ES-I3 (cell line): ENCODE data around the gene IGFBP2.

ENCODE experiments used
- H3K36me3 ChIP-seq: 2 replicates; pipeline ENCODE4 v1.6.1; 2013; ENCODE audit warnings: mild to moderate bottlenecking, low read length, control low read depth, moderate library complexity; ENCODE audit not compliant: insufficient read depth
- H3K4me1 ChIP-seq: 2 replicates; pipeline ENCODE4 v1.6.1; 2013; ENCODE audit warnings: mild to moderate bottlenecking, control low read depth, low read length; ENCODE audit not compliant: insufficient read depth
- H3K9ac ChIP-seq: 2 replicates; pipeline ENCODE4 v1.6.1; 2013; ENCODE audit warnings: low read depth, mild to moderate bottlenecking, low read length, moderate library complexity
- H3K9me3 ChIP-seq: 2 replicates; pipeline ENCODE4 v1.6.1; 2013; ENCODE audit warnings: mild to moderate bottlenecking, low read length, moderate library complexity; ENCODE audit not compliant: control insufficient read depth, insufficient read depth

The IGFBP2 gene

DNA sequence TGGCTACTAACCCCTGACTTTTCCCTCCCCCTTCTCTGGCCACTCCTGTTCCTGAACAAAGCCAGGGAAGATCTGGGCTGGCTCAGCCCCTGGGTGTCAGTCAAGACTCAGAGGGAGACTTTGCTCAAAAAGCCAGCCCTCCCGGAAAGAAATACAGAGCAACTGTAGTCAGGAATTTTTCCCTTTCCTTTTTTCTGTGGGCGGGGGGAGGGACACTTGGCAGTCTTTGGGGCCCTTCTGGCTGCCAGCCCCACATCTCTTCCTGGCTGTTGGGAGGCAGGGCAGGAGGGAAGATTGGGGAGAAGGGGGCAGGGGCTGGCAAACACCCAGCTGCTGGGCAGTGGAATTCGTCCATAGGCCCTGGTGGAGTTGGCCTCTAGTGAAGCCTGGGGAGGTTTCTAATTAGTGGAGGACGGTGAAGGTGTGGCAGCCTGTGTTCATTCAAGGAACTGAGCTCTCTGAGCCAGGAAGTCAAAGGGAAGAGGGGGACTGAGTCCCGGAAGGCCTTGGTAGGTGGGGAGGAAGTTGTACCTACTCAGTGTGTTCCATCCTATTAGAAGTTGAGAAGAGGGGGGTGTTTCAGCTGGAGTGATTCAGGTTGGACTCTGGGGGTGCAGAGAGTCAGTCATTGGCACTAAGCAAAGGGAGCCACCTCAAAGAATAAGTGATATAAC lies 10.9 kb downstream of the IGFBP2 start:
- H3K36me3 ChIP-seq = no peaks in the 10 kb centered on the region; the same call in 1 of the 2 replicates
- H3K4me1 ChIP-seq = peaks cover 6% of the 10 kb centered on the region; the same call in 1 of the 2 replicates
- no peak overlapping the region for H3K9ac ChIP-seq
- no peaks in the 10 kb centered on the region for H3K9me3 ChIP-seq

DNA sequence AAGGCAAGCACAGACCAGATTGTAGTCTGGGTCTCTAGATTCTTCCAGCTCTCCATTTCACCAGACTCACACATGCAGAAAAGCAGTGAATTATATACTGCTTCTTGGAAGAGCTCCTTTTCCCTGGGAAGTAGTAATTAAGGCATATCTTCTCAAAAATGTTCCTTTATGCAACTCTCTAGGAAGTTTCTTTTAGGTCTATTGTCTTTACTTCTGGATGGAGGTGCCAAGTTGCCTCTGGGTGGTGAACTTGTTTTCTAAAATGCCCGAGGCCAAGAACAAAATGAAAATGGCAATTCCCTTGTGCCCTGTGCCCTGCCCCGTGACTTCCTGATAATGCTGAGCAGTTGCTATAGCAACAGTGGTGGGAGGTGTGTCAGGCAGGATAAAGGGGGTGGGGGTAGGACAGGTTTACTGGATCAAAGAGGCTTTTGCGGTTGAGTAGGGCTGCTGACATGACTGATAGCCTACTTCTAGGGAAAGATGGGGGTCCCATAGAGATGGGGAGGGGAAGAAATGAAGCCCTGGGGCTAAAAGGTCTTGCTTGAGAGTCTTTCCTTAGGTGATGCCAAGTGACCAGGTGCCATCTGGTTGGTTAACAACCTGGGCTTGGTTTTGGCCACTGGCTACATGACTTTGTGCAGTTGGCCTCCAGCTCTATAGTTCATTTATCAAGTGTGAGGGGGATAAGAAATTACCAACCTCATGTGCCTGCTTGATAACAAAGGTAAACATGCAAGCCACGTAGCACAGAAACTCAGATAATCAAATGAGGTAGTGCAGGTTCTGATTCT lies 11.8 kb downstream of the IGFBP2 start:
- Histone ChIP-seq H3K9me3 (no peaks in the 10 kb centered on the region), H3K9ac (no peak overlapping the region), H3K36me3 (no peaks in the 10 kb centered on the region; the same call in 1 of the 2 replicates), H3K4me1 (peaks cover 15% of the 10 kb centered on the region)

DNA sequence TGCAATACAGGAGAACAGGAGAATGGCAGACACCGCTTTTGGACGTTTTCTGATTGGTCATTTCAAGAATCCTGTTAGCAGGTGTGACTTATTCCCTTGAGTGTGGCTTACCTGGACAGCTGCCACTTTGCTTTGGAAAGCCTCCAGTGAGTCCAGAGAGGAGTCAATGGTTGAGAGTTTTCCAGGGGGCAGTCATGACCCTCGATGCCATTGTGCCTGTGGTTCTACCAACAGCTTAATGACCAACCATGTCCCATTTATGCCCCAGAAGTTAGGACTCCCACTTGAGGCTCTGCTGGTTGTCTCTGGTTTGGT lies 12.4 kb downstream of the IGFBP2 start:
- H3K9ac ChIP-seq = no peak overlapping the region
- H3K36me3 ChIP-seq = no peaks in the 10 kb centered on the region; the same call in 1 of the 2 replicates
- no peaks in the 10 kb centered on the region for H3K9me3 ChIP-seq
- H3K4me1 ChIP-seq = peaks cover 15% of the 10 kb centered on the region

DNA sequence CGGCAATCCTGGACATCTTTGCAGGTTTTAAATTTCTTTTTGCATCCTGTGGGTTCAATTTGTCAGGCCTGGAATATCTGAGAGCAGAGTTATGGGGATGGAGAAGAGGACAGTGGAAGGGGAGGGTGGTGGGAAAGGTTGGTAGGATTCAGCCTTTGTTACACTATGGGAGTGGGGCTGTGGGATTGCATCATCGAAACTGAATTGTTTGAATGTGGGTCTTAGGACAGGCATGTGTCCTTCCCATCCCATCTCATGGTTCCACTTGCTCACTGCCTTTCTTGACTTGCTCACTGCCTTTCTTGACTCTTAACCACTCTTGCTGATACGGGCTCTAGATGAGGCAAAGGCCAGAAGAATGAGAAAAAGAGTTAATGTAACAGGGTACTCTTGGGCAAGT lies 12.9 kb downstream of the IGFBP2 start:
- H3K4me1 ChIP-seq = peaks cover 15% of the 10 kb centered on the region

DNA sequence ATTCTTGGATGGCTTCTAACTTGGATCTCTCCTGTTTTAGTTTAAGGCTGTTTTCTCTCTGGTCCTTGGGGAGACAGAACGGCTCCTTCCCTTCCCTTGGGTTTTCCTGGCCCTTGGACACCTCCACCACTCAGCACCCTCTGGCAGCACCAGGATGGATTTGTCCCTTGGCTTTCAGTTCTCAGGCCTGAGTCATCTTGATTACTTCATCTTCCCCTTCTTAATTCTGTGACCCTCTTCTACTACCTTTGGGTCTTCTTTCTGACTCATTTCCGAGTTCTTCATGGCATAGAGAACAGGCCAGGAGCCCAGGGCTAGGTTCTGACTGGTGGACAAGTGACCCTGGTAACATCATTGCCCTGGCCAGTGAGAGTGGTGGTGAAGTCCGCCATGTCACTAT lies 14.9 kb downstream of the IGFBP2 start:
- peaks cover 18% of the 10 kb centered on the region for H3K4me1 ChIP-seq
- no peaks in the 10 kb centered on the region; the same call in 1 of the 2 replicates for H3K36me3 ChIP-seq
- no peaks in the 10 kb centered on the region for H3K9me3 ChIP-seq
- no peak overlapping the region for H3K9ac ChIP-seq

More for the DNA sequence above, 12.9 kb downstream of the IGFBP2 start:
- Histone ChIP-seq H3K9me3 (no peaks in the 10 kb centered on the region), H3K9ac (no peak overlapping the region), H3K36me3 (no peaks in the 10 kb centered on the region; the same call in 1 of the 2 replicates)

DNA sequence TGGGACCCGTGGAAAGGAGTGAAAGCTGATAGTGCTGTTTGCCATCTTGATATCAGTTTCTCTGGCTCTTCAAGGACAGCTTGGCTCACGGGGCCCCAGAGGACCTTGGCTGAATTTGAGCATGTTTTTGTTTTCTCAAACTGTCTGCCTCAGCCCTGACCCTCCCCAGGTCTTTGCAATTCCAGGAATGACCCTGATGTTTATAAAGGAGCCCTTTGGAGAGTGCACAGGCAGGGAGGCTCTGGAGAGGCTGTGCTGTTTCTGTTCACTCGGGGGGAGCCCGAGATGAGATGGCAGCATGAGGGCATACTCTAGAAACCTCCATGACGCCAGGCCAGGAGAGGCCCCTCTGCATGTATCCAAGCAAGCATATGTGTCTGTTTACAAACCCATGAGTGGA lies 16.4 kb downstream of the IGFBP2 start:
- Histone ChIP-seq H3K36me3 (peaks cover 3% of the 10 kb centered on the region; the same call in 1 of the 2 replicates), H3K9ac (no peak overlapping the region), H3K9me3 (no peaks in the 10 kb centered on the region), H3K4me1 (peaks cover 12% of the 10 kb centered on the region)

DNA sequence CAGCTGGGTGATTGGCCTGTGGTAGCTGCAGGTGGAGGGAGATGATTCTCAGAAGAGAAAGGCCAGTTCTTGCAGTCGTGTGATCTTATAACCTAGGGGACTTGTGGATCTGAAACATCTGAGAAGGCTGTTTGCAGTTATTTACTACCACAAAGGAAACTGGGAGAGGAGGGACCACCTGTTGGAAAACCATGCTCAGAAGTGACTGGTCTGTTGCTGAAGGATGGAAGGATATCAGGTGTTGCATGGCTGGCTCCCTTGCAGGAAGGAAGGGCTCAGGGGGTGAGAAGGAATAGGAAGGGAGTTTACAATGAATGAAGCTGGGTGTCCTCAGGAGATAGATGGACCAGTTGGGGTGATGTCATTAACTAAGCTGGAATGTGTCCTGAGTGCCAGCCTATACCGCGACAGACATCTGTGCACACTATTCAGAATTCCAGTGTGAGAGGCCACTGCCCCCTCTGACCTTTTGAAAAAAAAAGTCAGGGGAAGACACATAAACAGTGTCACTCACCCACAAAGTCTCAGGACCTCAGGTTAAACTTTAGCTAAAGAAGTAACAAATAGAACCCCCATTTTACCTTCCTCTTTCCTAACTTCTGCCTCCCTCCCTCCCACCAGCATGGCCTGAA lies 17.5 kb downstream of the IGFBP2 start:
- Histone ChIP-seq H3K9me3 (no peaks in the 10 kb centered on the region), H3K4me1 (peaks cover 12% of the 10 kb centered on the region), H3K36me3 (peaks cover 4% of the 10 kb centered on the region; the same call in 1 of the 2 replicates), H3K9ac (no peak overlapping the region)

DNA sequence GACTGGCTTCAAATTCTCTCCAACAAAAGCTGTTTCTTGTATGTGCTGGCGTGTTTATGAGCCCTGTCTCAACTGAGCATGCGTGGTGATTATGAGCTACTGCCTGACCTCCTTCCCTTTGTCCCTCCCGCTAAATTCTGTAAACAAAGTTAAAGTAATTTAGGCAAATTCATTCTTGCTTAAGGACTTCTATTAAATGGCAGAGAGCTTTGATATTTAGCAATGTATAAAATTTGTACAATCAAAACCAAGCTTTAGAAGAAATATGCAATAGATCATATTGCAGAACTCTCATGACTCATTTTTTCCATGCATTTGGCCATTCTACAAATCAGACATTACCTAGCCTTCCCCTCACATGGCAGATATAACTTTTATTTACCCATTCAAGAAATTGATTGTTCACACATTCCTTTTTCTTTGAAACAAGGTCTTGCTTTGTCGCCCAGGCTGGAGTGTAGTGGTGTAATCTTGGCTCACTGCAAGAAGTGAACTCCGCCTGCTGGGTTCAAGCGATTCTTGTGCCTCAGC lies 18.2 kb downstream of the IGFBP2 start:
- 0 out of 2 replicates have a peak, but pooled peaks cover 4% of the 10 kb centered on the region for H3K36me3 ChIP-seq

DNA sequence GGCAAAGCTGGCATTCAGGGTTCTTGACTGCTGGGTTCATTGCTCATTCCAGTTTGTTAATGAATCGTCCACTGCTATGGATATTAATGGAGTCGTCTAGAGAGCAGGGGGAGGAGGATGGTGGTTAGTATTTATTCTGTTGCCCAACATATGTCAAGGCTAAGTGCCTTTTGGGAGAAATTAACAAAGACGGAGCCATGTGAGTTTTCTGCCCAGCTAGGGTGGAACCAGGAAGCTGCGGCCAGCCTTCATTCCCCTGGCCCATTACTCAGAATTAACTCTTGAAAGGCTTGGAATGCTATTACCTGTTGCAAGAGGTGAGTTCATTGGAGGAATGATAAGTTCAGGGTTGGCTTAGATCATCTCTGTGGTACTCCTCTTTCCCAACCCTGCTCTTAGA lies 19.3 kb downstream of the IGFBP2 start:
- no peaks in the 10 kb centered on the region for H3K9me3 ChIP-seq
- no peak overlapping the region for H3K9ac ChIP-seq
- H3K4me1 ChIP-seq = peaks cover 12% of the 10 kb centered on the region
- 0 out of 2 replicates have a peak, but pooled peaks cover 4% of the 10 kb centered on the region for H3K36me3 ChIP-seq

More for the DNA sequence above, 18.2 kb downstream of the IGFBP2 start:
- peaks cover 12% of the 10 kb centered on the region for H3K4me1 ChIP-seq
- H3K9me3 ChIP-seq = no peaks in the 10 kb centered on the region
- H3K9ac ChIP-seq = no peak overlapping the region

DNA sequence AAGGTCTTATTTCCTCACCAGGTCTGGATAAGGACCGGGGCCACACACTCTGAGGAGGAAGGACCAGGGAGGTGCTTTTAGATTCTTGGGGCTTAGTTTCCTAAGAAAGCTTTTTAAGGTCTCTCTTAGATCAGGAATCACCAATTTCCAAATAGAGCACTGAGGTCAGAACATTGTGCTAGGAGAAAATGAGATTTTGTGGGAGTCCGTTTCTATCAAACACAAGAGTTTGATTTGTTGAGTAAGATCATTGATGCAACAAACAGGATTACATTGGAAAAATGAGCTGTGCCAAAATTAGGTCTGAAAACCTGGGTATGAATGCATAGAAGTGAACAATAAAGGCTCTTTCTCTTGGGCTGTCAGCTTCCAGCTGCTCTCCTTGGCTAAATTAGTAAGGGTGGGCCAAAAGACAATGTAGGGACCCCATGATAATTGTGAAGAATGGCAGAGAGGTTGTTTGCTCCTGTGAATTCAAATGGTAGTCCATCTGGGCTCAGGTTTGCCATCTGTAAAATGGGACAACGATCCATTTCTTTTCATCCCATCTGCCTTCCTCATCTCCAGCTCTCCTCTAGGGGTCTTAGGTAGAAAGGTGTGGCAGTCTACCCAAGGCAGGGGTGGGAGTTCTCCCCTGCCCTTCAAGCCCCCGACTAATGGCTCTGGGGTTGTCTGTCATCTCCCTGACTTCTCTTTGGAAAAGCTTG lies 20.0 kb downstream of the IGFBP2 start:
- Histone ChIP-seq H3K4me1 (peaks cover 12% of the 10 kb centered on the region), H3K9me3 (no peaks in the 10 kb centered on the region), H3K36me3 (0 out of 2 replicates have a peak, but pooled peaks cover 4% of the 10 kb centered on the region), H3K9ac (no peak overlapping the region)

DNA sequence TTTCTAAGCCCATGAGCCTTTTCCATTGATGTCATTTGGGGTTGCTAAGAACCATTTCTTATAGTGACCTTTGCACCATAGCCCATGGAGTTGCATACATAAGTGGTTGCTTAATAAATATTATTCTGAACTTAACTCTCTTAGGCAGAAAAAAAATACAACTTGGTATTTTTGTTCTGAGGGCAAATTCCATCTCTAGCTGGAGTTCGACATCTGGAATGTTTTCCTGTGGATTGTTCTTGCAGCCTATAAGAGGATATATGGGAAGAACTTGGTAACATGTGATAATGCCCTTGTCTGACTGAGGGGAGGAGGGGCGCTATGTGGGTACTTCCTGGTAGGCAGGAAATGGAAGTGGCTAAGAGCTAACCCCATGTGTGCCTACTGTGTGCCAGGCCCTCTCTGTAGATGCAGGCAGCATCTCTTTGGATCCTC lies 20.7 kb downstream of the IGFBP2 start:
- H3K9me3 ChIP-seq = no peaks in the 10 kb centered on the region

DNA sequence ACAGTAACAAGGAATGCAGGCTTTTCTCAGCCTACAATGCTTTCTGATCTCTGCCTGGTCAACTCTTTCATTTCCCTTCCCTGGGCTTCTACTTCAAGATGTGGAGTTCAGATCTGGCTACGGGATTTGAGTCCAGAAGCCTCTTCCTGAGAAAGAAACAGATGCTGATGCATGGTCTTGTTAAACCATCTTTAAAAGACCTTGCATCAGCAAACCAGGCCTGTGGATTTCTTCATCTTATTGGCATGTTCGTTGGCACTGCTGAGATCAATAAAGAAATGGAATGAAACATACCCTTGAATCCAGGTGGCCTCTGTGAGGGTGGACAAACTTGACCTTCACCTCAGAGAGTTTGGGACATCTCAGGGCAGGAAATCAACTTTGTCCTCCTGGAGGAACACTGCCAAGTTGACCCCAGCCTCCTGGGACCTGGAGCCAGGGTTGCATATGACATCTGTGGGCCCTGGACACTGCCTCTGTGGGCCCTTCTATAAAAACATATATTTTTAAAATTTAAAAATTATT lies 21.4 kb downstream of the IGFBP2 start:
- Histone ChIP-seq H3K9ac (no peak overlapping the region), H3K36me3 (peaks cover 9% of the 10 kb centered on the region; the same call in 1 of the 2 replicates), H3K4me1 (peaks cover 7% of the 10 kb centered on the region), H3K9me3 (no peaks in the 10 kb centered on the region)

More for the DNA sequence above, 20.7 kb downstream of the IGFBP2 start:
- peaks cover 6% of the 10 kb centered on the region; the same call in 1 of the 2 replicates for H3K36me3 ChIP-seq
- peaks cover 12% of the 10 kb centered on the region for H3K4me1 ChIP-seq
- no peak overlapping the region for H3K9ac ChIP-seq

DNA sequence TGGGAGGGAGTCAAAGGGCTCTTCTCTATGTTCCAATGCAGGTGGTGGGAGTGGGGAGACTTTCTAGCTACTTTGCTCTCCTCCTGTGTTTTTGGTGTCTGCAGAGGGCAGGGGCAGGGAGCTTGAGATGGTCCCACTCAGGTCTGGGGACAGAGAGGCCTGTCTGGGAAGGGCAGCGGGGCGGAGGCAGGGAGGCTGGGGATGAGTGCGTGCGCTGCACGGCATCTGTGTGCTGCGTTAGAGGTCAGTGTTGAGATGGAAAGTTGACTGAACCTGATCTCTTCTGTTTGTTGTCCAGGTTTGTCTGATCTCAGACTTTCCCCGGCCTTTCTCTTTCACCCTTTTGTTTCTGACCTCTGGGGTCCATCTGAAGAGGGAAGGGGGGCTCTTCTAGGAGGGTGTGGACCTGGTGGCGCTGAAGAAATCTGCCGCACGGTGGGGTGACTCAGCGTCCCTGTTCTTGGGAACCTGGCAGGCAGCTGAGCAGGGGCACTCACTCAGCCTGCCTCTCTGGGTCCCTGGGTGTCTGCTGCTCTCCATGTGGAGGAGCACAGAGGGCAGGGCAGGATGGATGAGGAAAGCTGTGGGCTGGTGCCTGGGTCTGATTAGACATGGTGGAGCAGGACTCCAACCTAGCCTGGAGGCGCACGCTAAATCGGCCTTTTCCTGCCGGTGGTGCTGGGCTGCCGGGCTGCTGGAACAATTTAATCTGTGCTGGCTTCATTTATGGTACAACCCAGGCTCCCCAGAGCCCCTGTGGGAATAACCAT lies 24.1 kb downstream of the IGFBP2 start:
- peaks cover 9% of the 10 kb centered on the region; the same call in 1 of the 2 replicates for H3K36me3 ChIP-seq
- peaks cover 3% of the 10 kb centered on the region; the same call in 1 of the 2 replicates for H3K4me1 ChIP-seq
- no peak overlapping the region for H3K9ac ChIP-seq

More for the DNA sequence above, 24.1 kb downstream of the IGFBP2 start:
- H3K9me3 ChIP-seq = no peaks in the 10 kb centered on the region
